ENCODE results near the gene MAMDC2.

Gene MAMDC2

DNA sequence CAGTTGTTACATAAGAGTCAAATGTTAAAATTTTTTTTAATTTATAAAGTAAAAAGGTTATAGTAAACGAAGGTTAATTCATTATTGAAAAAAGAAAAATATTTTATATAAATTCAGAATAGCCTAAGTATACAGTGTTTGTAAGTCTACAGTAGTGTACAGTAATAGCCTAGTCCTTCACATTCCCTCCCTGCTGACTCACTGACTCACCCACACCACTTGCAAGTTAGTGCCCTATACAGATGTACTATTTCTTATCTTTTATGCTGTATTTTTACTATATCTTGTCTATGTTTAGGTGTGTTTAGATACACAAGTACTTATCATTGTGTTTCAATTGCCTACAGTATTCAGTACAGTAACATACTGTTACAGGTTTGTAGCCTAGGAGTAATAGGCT lies 57.6 kb downstream of the MAMDC2 start:
- Histone ChIP-seq H3K27me3 (replicated peaks; ENCODE audit: insufficient read depth, low read length) (no peaks in the 10 kb centered on the region), H3K36me3 (replicated peaks; ENCODE audit: insufficient read depth, low read length) (no peaks in the 10 kb centered on the region), H3K4me2 (ENCODE audit: low read depth, low read length) (no peak overlapping the region), H3K4me3 (ENCODE audit: low read length) (no peak overlapping the region), H3K9me3 (replicated peaks; ENCODE audit: insufficient read depth, low read length) (no peaks in the 10 kb centered on the region), H3K4me1 (ENCODE audit: low read length) (no peaks in the 10 kb centered on the region), H3F3A (ENCODE audit: insufficient read depth, low read length) (no peaks in the 10 kb centered on the region), H2AFZ (ENCODE audit: low read length) (no peak overlapping the region), H3K27ac (ENCODE audit: low read length) (no peak overlapping the region), H3K79me2 (ENCODE audit: low read length) (0 out of 2 replicates have a peak, but pooled peaks cover 4% of the 10 kb centered on the region), H3K9me2 (replicated peaks; ENCODE audit: insufficient read depth, low read length) (no peaks in the 10 kb centered on the region), H3K9ac (ENCODE audit: low read length) (no peak overlapping the region), H4K20me1 (ENCODE audit: insufficient read depth, low read length) (no peaks in the 10 kb centered on the region)
- TF ChIP-seq CTCF (IDR thresholded peaks at IDR 0.05; ENCODE audit: low read length) (no peak), EZH2 (optimal IDR thresholded peaks at IDR 0.05; ENCODE audit: low read depth, low read length) (no peak), EZH2phosphoT487 (IDR thresholded peaks at IDR 0.05; ENCODE audit: low read length) (no peak)
- no peak for DNase-seq

GRCh38 chr9:70105147-70105546 lies 61.5 kb downstream of the MAMDC2 start:
- no peaks in the 10 kb centered on the region for H4K20me1 ChIP-seq (ENCODE audit: insufficient read depth, low read length)
- H3K27me3 ChIP-seq (replicated peaks; ENCODE audit: insufficient read depth, low read length) = no peaks in the 10 kb centered on the region
- no peak overlapping the region for H3K9ac ChIP-seq (ENCODE audit: low read length)
- H3F3A ChIP-seq (ENCODE audit: insufficient read depth, low read length) = no peaks in the 10 kb centered on the region
- no peak overlapping the region for H3K4me2 ChIP-seq (ENCODE audit: low read depth, low read length)
- no peaks in the 10 kb centered on the region for H3K9me2 ChIP-seq (replicated peaks; ENCODE audit: insufficient read depth, low read length)
- H3K9me3 ChIP-seq (replicated peaks; ENCODE audit: insufficient read depth, low read length) = no peaks in the 10 kb centered on the region
- 0 out of 2 replicates have a peak, but pooled peaks cover 4% of the 10 kb centered on the region for H3K79me2 ChIP-seq (ENCODE audit: low read length)
- no peak overlapping the region for H3K27ac ChIP-seq (ENCODE audit: low read length)
- no peaks in the 10 kb centered on the region for H3K36me3 ChIP-seq (replicated peaks; ENCODE audit: insufficient read depth, low read length)
- no peak overlapping the region for H3K4me3 ChIP-seq (ENCODE audit: low read length)
- DNase-seq = no peak
- no peak for TF ChIP-seq EZH2 (optimal IDR thresholded peaks at IDR 0.05; ENCODE audit: low read depth, low read length)
- TF ChIP-seq EZH2phosphoT487 (IDR thresholded peaks at IDR 0.05; ENCODE audit: low read length) = no peak
- TF ChIP-seq CTCF (IDR thresholded peaks at IDR 0.05; ENCODE audit: low read length) = no peak
- H2AFZ ChIP-seq (ENCODE audit: low read length) = no peak overlapping the region
- H3K4me1 ChIP-seq (ENCODE audit: low read length) = peaks cover 15% of the 10 kb centered on the region

- Histone ChIP-seq H3K4me3 (ENCODE audit: low read length) (no peak overlapping the region), H3K79me2 (ENCODE audit: low read length) (0 out of 2 replicates have a peak, but pooled peaks cover 2% of the 10 kb centered on the region), H3K9me2 (replicated peaks; ENCODE audit: insufficient read depth, low read length) (no peaks in the 10 kb centered on the region), H3K36me3 (replicated peaks; ENCODE audit: insufficient read depth, low read length) (no peaks in the 10 kb centered on the region), H2AFZ (ENCODE audit: low read length) (no peak overlapping the region), H3K27me3 (replicated peaks; ENCODE audit: insufficient read depth, low read length) (no peaks in the 10 kb centered on the region), H3K27ac (ENCODE audit: low read length) (no peak overlapping the region), H3K4me1 (ENCODE audit: low read length) (peaks cover 29% of the 10 kb centered on the region), H3K4me2 (ENCODE audit: low read depth, low read length) (no peak overlapping the region), H3K9me3 (replicated peaks; ENCODE audit: insufficient read depth, low read length) (no peaks in the 10 kb centered on the region), H4K20me1 (ENCODE audit: insufficient read depth, low read length) (no peaks in the 10 kb centered on the region), H3F3A (ENCODE audit: insufficient read depth, low read length) (peaks cover 5% of the 10 kb centered on the region; the same call in 1 of the 2 replicates), H3K9ac (ENCODE audit: low read length) (no peak overlapping the region)
- TF ChIP-seq EZH2phosphoT487 (IDR thresholded peaks at IDR 0.05; ENCODE audit: low read length) (no peak), EZH2 (optimal IDR thresholded peaks at IDR 0.05; ENCODE audit: low read depth, low read length) (no peak), CTCF (IDR thresholded peaks at IDR 0.05; ENCODE audit: low read length) (no peak)
- no peak for DNase-seq
Observed at GRCh38 chr9:70106571-70106970, 62.9 kb downstream of the MAMDC2 start.
